AG10803 (cell line): Measurements from ENCODE around the gene SH3BGRL2.

ENCODE experiments used
- DNase-seq: peaks from one replicate; pipeline ENCODE4 v3.0.0; 2010; ENCODE audit warnings: low read depth
- H3K4me3 ChIP-seq: 2 replicates; pipeline ENCODE4 v1.5.1; 2011; ENCODE audit warnings: mild to moderate bottlenecking, low read length, control low read depth
- TF ChIP-seq, protein P1 (sequence below): conservative IDR thresholded peaks from 2 replicates; pipeline ENCODE4 v1.5.1; 2011; ENCODE audit warnings: mild to moderate bottlenecking, low read length, control low read depth, inconsistent platforms

SH3BGRL2 gene

DNA sequence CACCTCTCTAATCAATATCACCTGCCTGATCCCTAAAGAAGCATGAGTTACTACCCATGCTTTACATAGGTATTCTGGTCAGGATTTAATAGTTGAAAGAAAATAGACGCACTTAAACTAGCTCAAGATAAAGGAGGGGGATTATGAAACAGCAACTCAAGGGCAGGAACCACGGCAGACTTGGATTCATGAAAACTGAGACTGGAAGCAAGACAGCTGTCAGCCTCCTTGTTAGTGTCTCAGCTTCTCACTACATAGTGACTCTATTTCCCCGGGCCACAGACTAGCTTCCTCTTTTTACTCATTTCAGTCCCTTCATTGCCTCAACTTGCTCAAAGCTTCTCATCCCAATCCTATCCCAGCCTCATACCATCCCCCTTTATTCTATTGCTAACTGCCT, 4.3 kb upstream of the SH3BGRL2 start:
- TF ChIP-seq, protein P1, sequence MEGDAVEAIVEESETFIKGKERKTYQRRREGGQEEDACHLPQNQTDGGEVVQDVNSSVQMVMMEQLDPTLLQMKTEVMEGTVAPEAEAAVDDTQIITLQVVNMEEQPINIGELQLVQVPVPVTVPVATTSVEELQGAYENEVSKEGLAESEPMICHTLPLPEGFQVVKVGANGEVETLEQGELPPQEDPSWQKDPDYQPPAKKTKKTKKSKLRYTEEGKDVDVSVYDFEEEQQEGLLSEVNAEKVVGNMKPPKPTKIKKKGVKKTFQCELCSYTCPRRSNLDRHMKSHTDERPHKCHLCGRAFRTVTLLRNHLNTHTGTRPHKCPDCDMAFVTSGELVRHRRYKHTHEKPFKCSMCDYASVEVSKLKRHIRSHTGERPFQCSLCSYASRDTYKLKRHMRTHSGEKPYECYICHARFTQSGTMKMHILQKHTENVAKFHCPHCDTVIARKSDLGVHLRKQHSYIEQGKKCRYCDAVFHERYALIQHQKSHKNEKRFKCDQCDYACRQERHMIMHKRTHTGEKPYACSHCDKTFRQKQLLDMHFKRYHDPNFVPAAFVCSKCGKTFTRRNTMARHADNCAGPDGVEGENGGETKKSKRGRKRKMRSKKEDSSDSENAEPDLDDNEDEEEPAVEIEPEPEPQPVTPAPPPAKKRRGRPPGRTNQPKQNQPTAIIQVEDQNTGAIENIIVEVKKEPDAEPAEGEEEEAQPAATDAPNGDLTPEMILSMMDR: no peak
- no peak for DNase-seq
- no peak overlapping the region for H3K4me3 ChIP-seq

DNA sequence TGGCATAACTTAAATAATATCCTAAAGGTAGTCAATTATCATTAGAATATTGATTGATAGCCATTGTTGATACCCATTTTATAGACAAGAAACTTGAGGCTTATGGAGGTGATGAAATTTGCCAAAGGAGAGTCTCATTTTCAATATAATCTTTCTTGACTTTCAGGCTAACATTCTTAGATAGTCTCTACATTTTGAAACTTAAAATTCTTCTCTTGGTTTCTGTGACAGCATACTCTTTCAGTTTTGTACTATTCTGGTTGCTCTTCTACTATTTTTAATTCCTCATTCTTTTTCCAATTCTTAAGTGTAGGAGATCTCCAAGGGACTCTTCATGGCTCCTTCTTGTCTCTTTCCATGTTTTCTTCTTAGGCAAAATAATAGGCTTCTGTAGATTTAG, 3.7 kb upstream of the SH3BGRL2 start:
- DNase-seq: no peak
- H3K4me3 ChIP-seq: no peak overlapping the region
- TF ChIP-seq, protein P1: no peak

DNA sequence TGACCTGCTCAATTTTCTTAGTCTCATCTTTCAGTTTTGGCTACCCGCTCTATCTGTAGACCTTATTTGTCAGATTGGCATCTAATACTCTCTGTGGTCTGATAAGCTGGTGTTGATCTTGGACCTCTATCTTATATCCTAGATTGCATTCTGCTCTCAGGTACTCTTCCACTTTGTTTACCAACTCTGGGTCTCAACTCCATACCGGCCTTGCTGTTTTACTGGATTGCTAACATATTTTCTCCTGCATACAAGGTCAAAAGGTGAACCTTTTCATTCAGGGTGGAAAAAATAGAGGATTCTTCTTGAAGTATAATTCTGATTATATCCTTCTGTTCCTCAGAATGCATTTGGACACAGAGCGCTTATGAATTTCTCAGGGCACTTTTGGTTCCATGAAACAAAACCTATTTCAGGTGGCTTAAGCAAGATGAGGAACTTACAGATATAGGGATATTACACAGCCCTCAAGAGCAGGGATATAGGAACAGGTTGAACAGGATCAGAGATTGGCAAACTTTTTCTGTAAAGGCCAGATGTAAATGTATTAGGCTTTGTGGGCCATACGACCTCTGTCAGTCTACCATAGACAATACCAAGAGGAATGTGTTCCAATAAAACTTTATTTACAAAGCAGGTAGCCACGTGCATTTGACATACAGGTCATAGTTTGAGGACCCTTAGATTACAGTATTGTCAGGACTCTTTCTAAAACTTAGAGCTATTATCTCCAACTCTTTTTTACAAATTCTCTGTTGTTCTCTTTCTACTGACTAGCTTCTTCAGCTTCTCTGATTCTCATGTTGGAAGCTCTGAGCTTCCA, 2.5 kb upstream of the SH3BGRL2 start:
- TF ChIP-seq, protein P1: no peak
- DNase-seq: no peak
- no peak overlapping the region for H3K4me3 ChIP-seq

DNA sequence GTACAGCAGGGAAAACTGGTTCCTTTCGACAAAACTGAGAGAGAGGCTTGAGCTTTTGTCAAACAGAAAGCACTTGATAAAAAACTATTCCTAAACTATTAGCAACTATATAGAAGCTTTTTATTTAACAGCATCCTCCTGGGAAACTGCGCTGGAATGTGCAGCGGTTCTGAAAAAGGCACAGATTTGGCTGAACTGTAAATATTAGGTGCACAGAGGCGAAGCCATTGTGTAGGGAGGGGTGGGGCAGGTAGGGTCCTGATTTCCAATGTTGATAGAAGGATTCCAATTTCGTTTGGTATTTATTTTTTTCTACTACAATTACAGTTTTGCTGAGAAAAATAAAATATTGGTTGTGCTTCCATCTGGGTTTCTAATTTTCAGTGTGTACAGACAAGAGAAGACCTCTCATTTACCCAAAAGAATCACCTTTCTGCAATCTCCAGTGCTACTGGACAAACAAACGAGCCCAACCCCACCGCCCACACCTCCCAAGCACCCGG, 698 bp upstream of the SH3BGRL2 start:
- no peak overlapping the region for H3K4me3 ChIP-seq
- TF ChIP-seq, protein P1: no peak
- no peak for DNase-seq

DNA sequence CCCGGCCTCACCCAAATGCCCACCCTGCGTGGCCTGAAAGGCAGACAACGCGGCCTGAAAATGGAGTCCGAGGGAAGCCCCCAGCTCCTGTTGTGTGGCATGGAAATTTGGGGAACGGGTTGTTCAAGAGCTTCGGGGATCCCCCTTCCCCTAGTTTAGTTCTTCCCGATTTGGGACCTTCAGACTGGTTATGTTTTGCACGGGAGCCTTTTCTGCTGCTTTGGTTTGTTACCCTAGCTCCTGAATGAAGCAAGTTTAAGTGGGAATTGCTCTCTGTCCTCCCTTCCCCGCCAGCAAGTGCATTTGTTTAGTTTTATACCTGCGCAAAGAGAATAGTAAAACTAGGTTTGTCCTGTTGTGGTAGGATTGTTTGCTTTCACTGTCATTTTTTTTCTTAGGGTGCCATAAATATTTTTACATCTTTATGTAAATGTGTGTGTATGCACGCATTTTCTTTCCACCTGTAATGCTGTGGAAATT, 604 bp downstream of the SH3BGRL2 start:
- TF ChIP-seq, protein P1: no peak
- no peak overlapping the region; the same call in 1 of the 2 replicates for H3K4me3 ChIP-seq
- no peak for DNase-seq

DNA sequence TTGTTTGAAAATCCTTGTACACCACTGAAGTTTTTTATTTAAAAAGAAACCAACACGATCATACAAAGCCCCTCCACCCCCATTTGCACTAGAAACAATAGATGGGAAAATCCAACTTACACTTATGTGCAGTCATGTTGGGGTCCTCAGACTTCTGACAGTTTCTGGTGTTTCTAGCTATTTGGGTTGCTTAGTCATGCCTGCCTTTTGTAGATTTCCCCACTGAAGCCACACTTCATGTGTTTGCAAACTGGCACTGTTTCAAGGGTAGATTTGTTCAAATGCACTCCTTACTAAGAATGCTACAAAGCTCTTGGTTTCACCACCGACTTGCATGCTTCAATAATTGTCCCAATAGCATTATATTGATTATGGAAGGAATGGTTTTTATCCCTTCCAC, 1.5 kb downstream of the SH3BGRL2 start:
- TF ChIP-seq, protein P1: no peak
- H3K4me3 ChIP-seq: no peak overlapping the region
- no peak for DNase-seq
